K562 (cell line): ENCODE results near the gene CD55.

ENCODE experiments used
- ARHGAP35 ChIP-seq: fragments of 450-650 bp; IDR thresholded peaks from 2 replicates; pipeline ENCODE4 v1.6.1; 2018; ENCODE audit not compliant: partially characterized antibody
- CHCHD3 ChIP-seq: fragments of 250-450 bp; sonication (Bioruptor Pico); IDR thresholded peaks from 2 replicates; pipeline ENCODE4 v2.1.2; 2022; ENCODE audit warnings: mild to moderate bottlenecking
- ZNF707 ChIP-seq: fragments of 250-450 bp; sonication (Bioruptor Pico); conservative IDR thresholded peaks from 2 replicates; pipeline ENCODE4 v1.8.0; 2022; ENCODE audit warnings: inconsistent platforms, mild to moderate bottlenecking, moderate library complexity
- TF ChIP-seq, protein P1 (sequence below): fragments of 450-650 bp; IDR thresholded peaks from 2 replicates; pipeline ENCODE4 v1.6.1; 2018; ENCODE audit not compliant: partially characterized antibody
- TF ChIP-seq, protein P2 (sequence below), 3 experiments: IDR thresholded peaks in 2 of 3; conservative IDR thresholded peaks in 1 of 3; 2 replicates each; pipeline ENCODE4 v1.5.1; 2011 to 2012; ENCODE audit warnings: low read length in 3 of 3, mild to moderate bottlenecking in 3 of 3, control low read depth in 2 of 3, improper control_type of control experiment in 1 of 3, inconsistent platforms in 1 of 3, low read depth in 1 of 3, mixed read lengths in 1 of 3, moderate library complexity in 1 of 3; ENCODE audit not compliant: insufficient read depth in 2 of 3

DNA sequence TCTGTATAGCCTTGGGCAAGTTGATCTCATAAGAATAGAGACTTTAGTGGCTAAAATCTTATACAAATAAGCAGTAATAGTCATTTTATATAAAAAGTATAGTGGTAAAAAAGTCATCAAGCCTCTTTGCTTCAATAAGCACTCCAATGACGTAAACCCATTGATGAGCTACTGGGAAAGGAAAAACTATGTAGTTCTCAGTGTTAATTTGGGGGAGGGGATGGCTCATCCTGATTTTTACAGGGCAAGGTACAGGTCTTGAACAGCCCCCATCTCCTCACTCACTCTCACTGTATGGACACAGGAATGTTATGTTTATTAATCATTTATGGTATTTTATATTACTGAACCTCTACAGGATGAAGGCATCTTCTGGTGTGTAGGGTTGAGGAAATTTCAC lies 38.1 kb upstream of the CD55 start:
- no peak for TF ChIP-seq ARHGAP35
- TF ChIP-seq, protein P1, sequence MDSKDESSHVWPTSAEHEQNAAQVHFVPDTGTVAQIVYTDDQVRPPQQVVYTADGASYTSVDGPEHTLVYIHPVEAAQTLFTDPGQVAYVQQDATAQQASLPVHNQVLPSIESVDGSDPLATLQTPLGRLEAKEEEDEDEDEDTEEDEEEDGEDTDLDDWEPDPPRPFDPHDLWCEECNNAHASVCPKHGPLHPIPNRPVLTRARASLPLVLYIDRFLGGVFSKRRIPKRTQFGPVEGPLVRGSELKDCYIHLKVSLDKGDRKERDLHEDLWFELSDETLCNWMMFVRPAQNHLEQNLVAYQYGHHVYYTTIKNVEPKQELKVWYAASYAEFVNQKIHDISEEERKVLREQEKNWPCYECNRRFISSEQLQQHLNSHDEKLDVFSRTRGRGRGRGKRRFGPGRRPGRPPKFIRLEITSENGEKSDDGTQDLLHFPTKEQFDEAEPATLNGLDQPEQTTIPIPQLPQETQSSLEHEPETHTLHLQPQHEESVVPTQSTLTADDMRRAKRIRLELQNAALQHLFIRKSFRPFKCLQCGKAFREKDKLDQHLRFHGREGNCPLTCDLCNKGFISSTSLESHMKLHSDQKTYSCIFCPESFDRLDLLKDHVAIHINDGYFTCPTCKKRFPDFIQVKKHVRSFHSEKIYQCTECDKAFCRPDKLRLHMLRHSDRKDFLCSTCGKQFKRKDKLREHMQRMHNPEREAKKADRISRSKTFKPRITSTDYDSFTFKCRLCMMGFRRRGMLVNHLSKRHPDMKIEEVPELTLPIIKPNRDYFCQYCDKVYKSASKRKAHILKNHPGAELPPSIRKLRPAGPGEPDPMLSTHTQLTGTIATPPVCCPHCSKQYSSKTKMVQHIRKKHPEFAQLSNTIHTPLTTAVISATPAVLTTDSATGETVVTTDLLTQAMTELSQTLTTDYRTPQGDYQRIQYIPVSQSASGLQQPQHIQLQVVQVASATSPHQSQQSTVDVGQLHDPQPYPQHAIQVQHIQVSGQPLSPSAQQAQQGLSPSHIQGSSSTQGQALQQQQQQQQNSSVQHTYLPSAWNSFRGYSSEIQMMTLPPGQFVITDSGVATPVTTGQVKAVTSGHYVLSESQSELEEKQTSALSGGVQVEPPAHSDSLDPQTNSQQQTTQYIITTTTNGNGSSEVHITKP = no peak
- no peak for TF ChIP-seq ZNF707
- no peak for TF ChIP-seq CHCHD3 (CRISPR knock-in tag)
- TF ChIP-seq, protein P2, sequence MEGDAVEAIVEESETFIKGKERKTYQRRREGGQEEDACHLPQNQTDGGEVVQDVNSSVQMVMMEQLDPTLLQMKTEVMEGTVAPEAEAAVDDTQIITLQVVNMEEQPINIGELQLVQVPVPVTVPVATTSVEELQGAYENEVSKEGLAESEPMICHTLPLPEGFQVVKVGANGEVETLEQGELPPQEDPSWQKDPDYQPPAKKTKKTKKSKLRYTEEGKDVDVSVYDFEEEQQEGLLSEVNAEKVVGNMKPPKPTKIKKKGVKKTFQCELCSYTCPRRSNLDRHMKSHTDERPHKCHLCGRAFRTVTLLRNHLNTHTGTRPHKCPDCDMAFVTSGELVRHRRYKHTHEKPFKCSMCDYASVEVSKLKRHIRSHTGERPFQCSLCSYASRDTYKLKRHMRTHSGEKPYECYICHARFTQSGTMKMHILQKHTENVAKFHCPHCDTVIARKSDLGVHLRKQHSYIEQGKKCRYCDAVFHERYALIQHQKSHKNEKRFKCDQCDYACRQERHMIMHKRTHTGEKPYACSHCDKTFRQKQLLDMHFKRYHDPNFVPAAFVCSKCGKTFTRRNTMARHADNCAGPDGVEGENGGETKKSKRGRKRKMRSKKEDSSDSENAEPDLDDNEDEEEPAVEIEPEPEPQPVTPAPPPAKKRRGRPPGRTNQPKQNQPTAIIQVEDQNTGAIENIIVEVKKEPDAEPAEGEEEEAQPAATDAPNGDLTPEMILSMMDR (IDR thresholded peaks at IDR 0.05 in 2 of 3, conservative IDR thresholded peaks at IDR 0.05 in 1 of 3; ENCODE audit: insufficient read depth in 2 of 3, low read depth in 1 of 3, low read length in 3 of 3) = no peak
